Measurements from ENCODE around the gene DUSP16.

The DUSP16 gene

DNA sequence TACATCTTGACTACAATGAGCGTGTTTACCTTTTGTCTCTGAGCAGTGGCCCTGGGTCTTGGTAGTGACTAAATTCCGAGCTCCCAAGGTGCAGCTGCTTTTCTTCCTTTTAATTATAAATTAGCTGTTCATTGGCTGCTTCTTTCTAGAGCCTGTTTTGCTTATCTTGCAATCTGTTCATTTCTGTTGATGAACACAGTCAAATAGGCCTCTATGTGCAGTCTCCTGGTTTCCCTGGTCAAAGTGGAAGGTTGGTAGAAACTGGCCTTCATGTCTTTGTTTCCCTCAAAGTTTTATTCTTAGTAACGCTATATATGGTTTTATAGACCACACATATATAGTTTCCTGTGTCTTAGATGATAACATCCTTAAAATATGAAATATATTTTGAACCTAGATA lies 94.1 kb downstream of the DUSP16 start:
- no peak for DNase-seq (ENCODE audit: low spot score)

GRCh38 chr12:12467688-12468261 lies 94.9 kb downstream of the DUSP16 start:
- no peak for DNase-seq (ENCODE audit: low spot score)

DNA sequence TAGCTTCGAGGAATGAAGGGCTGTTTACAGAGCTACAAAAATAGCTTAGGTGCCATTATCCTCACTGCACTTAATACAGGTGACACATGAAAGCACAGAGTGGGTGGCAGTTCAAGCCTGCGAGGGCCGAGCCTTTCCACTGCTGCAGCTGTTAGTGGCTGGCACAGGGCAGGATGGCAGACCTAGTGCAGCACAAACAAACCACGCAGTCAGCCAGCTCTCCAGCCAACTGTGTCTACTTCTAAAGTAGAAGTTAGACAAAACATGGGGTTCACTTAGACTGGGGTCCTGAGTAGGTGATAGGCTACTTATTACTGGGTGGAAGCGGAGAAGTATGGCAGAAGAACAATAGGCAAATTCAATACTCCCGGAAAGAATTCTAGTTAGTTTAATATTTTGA lies 95.4 kb downstream of the DUSP16 start:
- DNase-seq (ENCODE audit: low spot score): no peak

GRCh38 chr12:12466157-12466556 lies 96.5 kb downstream of the DUSP16 start:
- DNase-seq (ENCODE audit: low spot score): no peak

DNA sequence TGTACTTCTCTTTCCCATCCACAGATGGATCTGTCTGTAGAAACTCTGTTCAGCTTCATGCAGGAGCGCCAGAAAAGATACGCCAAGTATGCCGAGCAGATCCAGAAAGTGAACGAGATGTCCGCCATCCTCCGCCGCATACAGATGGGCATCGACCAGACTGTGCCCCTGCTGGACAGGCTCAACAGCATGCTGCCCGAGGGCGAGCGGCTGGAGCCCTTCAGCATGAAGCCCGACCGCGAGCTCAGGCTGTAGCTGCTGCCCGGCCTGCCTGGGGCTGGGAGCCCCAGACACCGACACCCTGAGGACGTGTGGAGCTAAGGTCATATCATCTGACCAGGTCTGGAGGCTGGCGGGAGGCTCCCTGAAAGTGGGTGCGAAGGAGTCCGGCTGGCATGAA lies 97.1 kb downstream of the DUSP16 start:
- no peak for DNase-seq (ENCODE audit: low spot score)

- no peak for DNase-seq (ENCODE audit: low spot score)
These were observed 100.7 kb downstream of the DUSP16 start for GRCh38 chr12:12461923-12462315.

- no peak for DNase-seq (ENCODE audit: low spot score)
These were observed 101.4 kb downstream of the DUSP16 start for GRCh38 chr12:12460935-12461922.

DNA sequence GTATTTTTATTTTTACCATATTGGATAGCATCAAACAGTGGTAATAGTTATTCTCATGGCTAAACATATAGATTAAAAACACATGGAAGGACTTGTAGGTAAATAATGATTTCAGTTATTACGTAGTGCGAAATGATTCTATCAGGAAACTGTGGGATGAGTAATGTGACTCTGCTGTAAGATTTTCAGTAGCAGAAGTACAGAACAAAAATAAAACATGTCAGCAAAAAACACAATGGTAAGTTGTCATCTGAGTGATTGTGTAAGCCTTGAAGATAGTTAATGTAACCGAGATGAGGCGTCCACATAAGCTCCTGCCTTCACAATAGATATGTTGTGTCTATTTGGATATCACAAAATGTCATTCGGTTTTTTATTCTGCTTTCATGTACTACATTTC lies 106.0 kb downstream of the DUSP16 start:
- no peak for DNase-seq (ENCODE audit: low spot score)

DNA sequence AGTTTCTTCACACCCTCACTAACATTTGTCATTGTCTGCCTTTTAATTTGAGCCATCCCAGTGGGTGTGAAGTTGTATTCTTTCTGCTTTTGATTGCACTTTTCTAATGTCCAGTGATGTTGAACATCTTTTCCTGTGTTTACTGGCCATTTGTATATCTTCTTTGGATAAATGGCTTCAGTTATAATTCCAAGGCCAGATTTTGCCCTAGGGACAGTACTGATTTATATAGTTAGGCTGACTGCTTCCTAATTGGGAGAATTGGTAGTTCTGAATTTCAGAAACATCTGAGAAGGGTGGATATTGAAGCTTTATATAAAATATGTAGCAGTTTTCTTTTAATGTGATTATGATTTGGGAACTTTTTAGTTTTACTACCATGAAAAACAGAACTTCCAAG lies 108.3 kb downstream of the DUSP16 start:
- DNase-seq (ENCODE audit: low spot score): no peak

DNA sequence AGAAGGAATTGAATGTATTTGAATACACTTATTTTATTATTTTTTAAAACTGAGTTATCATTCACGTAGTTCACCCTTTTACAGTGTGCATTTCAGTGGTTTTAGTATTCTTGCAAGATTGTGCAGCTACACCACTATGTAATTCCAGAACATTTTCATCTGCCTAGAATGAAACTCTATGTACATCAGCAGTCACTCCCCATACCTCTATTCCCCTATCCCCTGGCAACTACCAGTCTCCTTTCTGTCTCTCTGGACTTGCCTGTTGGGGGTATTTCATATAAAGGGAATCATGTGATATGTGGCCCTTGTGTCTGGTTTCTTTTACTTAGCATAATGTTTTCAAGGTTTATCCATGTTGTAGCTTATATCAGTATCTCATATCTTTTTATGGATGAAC lies 109.0 kb downstream of the DUSP16 start:
- no peak for DNase-seq (ENCODE audit: low spot score)

GRCh38 chr12:12452326-12452902 lies 110.2 kb downstream of the DUSP16 start:
- DNase-seq (ENCODE audit: low spot score): no peak

- DNase-seq (ENCODE audit: low spot score): no peak
These were observed 111.6 kb downstream of the DUSP16 start for GRCh38 chr12:12451098-12451497.

GRCh38 chr12:12450043-12450471 lies 112.6 kb downstream of the DUSP16 start:
- DNase-seq (ENCODE audit: low spot score): no peak

GRCh38 chr12:12449533-12450025 lies 113.1 kb downstream of the DUSP16 start:
- no peak for DNase-seq (ENCODE audit: low spot score)

DNA sequence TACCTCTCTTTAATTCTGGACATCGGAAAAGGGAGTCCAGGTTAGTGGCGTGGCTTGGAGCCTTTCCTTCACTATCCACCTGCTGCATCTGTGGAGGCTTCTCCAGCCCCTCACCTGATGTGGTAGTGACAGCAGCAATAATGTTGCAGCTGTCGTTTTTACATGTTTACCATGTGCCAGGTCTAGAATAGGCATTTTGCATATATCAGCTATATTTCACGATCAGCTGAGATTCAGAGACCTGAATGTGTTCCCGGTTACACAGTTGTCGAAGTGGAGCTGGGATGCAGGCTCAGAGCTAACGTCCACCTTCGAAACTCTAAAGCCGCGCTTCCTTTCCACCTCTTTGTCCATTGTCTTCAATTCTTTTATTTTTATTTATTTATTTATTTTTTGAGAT lies 114.8 kb downstream of the DUSP16 start:
- DNase-seq (ENCODE audit: low spot score): no peak

- DNase-seq (ENCODE audit: low spot score): no peak
These were observed 115.4 kb downstream of the DUSP16 start for GRCh38 chr12:12447236-12447635.

DNA sequence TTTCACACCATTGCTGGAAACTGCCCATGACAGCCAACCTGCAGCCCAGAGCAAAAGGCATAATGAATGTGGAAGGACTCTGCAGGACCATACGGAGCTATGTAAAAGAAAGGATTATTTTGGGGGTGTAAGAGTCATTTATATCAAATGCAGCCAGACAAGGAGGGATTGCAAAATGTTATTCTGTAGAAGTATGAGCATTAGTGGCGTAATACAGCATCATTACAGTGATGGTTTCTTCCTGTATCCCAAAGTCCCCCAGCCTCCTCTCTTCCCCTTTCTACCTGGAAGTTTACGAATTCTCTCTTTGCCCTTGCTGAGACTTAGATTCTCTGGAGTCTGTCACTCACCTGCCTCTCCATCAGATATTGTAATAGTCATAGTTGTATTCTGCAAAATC lies 115.9 kb downstream of the DUSP16 start:
- no peak for DNase-seq (ENCODE audit: low spot score)

DNA sequence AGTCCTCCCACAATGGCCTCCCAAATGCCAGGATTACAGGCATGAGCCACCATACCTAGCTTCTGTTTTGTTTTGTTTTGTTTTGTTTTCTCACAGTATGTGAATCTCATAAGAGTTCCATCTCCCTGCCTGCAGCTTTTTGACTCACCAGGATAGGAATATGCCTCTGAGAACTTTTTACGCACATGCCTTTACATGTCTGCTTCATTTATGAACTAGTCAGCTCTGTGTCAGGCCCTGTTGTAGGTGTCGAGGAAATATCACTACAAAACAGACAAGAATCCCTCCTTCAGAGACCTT lies 116.8 kb downstream of the DUSP16 start:
- no peak for DNase-seq (ENCODE audit: low spot score)

- DNase-seq (ENCODE audit: low spot score): no peak
These were observed 117.3 kb downstream of the DUSP16 start for GRCh38 chr12:12445165-12445881.

- no peak for DNase-seq (ENCODE audit: low spot score)
These were observed 119.2 kb downstream of the DUSP16 start for GRCh38 chr12:12443431-12443878.

DNA sequence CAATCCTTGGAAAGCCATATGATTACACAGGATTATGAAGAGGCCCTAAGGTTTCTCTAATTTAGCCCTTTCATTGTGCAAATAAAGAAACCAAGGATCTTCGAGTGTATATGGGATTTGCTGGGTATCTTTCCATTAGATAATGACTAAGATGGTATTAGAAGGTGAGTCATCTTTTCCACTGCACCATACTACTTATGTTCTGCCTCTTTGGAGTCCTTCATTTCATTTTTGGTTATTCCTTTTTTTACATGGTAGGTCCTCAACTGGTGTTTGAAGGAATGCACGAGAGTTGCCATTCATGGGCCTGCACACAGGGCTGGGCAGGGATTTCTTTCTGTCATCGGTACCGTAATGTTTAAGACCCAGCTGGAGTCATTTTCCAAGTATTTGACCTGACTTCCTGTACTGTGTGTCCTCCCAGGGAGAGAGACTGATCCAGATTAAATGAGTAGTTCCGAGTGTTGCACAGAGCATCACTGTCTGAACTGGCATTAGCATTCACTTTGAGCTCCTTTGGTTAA lies 120.1 kb downstream of the DUSP16 start:
- no peak for DNase-seq (ENCODE audit: low spot score)

DNA sequence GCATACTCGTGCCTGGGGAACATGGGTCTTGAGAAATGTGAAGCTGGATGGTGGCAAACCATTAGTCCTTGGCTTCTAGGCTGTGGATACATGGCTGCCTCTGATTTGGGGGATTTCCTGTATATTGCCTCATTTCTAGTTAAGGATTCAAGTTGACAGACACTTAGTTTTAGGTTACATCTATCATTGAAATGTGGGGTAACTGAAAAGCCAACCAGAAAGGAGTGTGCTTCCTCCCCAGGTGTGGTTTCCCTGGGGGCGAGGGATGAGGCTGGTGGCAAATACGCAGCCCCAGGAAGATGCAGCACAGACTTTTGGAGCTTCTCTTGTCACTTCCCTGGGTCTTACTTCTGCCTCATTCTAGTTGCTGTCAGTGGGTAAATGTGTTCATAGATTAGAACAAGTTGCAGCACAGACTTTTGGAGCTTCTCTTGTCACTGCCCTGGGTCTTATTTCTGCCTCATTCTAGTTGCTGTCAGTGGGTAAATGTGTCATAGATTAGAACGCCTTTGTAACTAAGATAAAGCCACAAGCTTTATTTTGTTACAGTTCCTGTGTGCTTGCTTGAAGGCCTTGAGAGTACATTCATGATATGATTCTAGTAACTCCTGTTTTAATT lies 120.7 kb downstream of the DUSP16 start:
- DNase-seq (ENCODE audit: low spot score): no peak

Data from left forelimb (tissue), 1 donor.